Osteocyte (in vitro differentiated cells): ENCODE measurements around the gene SLC49A4. TPM values are rescaled to one million over a fixed set of nuclear protein-coding genes. Genes with fewer than 3 reads are reported as not detected.

Experiments
- DNase-seq: peaks from one replicate; pipeline ENCODE4 v3.0.0; 2021; ENCODE audit warnings: mixed read lengths; ENCODE audit not compliant: unreplicated experiment; ENCODE audit errors: extremely low spot score
- H3K27ac Mint-ChIP-seq: one replicate; pipeline ENCODE4 v1.8.0; 2021; ENCODE audit warnings: mild to moderate bottlenecking, mixed read lengths; ENCODE audit not compliant: unreplicated experiment
- H3K27me3 Mint-ChIP-seq: one replicate; pipeline ENCODE4 v1.8.0; 2021; ENCODE audit warnings: mixed read lengths; ENCODE audit not compliant: unreplicated experiment
- H3K36me3 Mint-ChIP-seq: one replicate; pipeline ENCODE4 v1.8.0; 2021; ENCODE audit warnings: mixed read lengths; ENCODE audit not compliant: unreplicated experiment
- H3K4me1 Mint-ChIP-seq: one replicate; pipeline ENCODE4 v1.8.0; 2021; ENCODE audit warnings: mixed read lengths; ENCODE audit not compliant: unreplicated experiment
- H3K4me3 Mint-ChIP-seq: one replicate; pipeline ENCODE4 v1.8.0; 2021; ENCODE audit warnings: mild to moderate bottlenecking, moderate library complexity, mixed read lengths; ENCODE audit not compliant: unreplicated experiment
- H3K9me3 Mint-ChIP-seq: one replicate; pipeline ENCODE4 v1.8.0; 2021; ENCODE audit warnings: mixed read lengths; ENCODE audit not compliant: unreplicated experiment
- CTCF ChIP-seq: fragments of 200-600 bp; sonication (generic); IDR thresholded peaks from 2 replicates; pipeline ENCODE4 v1.5.0; 2021; ENCODE audit warnings: antibody characterized with exemption, mild to moderate bottlenecking, moderate library complexity
- total RNA-seq: library from RNA; stranded (reverse); gene quantifications from 2 replicates; pipeline ENCODE4 v1.2.1, GENCODE V29; 2021

Gene SLC49A4
- total RNA-seq, 1 donor from 2014 or later: 16.3 TPM

- H3K4me1 Mint-ChIP-seq: no peaks in the 10 kb centered on the region
- peaks cover 19% of the 10 kb centered on the region for H3K36me3 Mint-ChIP-seq
- no peak overlapping the region for H3K4me3 Mint-ChIP-seq
- no peak for TF ChIP-seq CTCF
- H3K27me3 Mint-ChIP-seq: no peaks in the 10 kb centered on the region
- H3K27ac Mint-ChIP-seq: no peak overlapping the region
- no peak for DNase-seq
- no peaks in the 10 kb centered on the region for H3K9me3 Mint-ChIP-seq
These were observed 87.6 kb downstream of the SLC49A4 start for GRCh38 chr3:122882361-122882947.

GRCh38 chr3:122886251-122886650, 91.4 kb downstream of the SLC49A4 start:
- no peak for DNase-seq
- H3K27me3 Mint-ChIP-seq: no peaks in the 10 kb centered on the region
- H3K27ac Mint-ChIP-seq: no peak overlapping the region
- no peaks in the 10 kb centered on the region for H3K4me1 Mint-ChIP-seq
- H3K9me3 Mint-ChIP-seq: no peaks in the 10 kb centered on the region
- no peak overlapping the region for H3K4me3 Mint-ChIP-seq
- H3K36me3 Mint-ChIP-seq: peaks cover 9% of the 10 kb centered on the region
- TF ChIP-seq CTCF: no peak

- Mint-ChIP-seq H3K4me3 (no peak overlapping the region), H3K9me3 (no peaks in the 10 kb centered on the region), H3K4me1 (no peaks in the 10 kb centered on the region), H3K27ac (no peak overlapping the region), H3K36me3 (peaks cover 3% of the 10 kb centered on the region), H3K27me3 (no peaks in the 10 kb centered on the region)
- DNase-seq: no peak
- TF ChIP-seq CTCF: no peak
These were observed 92.1 kb downstream of the SLC49A4 start for GRCh38 chr3:122886946-122887345.

GRCh38 chr3:122890077-122890719, 95.3 kb downstream of the SLC49A4 start:
- H3K4me3 Mint-ChIP-seq: no peak overlapping the region
- no peaks in the 10 kb centered on the region for H3K36me3 Mint-ChIP-seq
- DNase-seq: no peak
- TF ChIP-seq CTCF: no peak
- no peaks in the 10 kb centered on the region for H3K9me3 Mint-ChIP-seq
- H3K4me1 Mint-ChIP-seq: peaks cover 10% of the 10 kb centered on the region
- no peak overlapping the region for H3K27ac Mint-ChIP-seq
- H3K27me3 Mint-ChIP-seq: peaks cover 5% of the 10 kb centered on the region

- DNase-seq: no peak
- peaks cover 10% of the 10 kb centered on the region for H3K27me3 Mint-ChIP-seq
- H3K36me3 Mint-ChIP-seq: no peaks in the 10 kb centered on the region
- TF ChIP-seq CTCF: no peak
- H3K4me3 Mint-ChIP-seq: no peak overlapping the region
- H3K9me3 Mint-ChIP-seq: no peaks in the 10 kb centered on the region
- no peak overlapping the region for H3K27ac Mint-ChIP-seq
- peaks cover 10% of the 10 kb centered on the region for H3K4me1 Mint-ChIP-seq
These were observed 95.9 kb downstream of the SLC49A4 start for GRCh38 chr3:122890720-122891220.
